ENCODE data around the gene IP6K1.

Gene IP6K1

DNA sequence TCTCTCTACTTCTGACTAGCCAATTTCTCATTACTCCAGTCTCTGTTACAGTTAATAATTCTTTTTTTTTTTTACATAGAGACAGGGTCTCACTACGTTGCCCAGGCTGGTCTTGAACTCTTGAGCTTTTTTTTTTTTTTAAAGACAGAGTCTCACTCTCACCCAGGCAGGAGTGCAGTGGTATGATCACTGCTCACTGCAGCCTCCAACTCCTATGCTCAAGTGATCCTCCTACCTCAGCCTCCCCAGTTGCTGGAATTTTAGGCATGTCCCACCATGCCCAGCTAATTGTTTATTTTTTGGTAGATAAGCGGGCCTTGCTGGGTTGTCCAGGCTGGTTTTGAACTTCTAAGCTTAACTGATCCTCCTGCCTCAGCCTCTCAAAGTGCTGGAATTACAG is 13.6 kb downstream of the IP6K1 start:
- DNase-seq (ENCODE audit: insufficient read length, low spot score), result no peak
- FAIRE-seq, result no peak
- TF ChIP-seq, protein P1, sequence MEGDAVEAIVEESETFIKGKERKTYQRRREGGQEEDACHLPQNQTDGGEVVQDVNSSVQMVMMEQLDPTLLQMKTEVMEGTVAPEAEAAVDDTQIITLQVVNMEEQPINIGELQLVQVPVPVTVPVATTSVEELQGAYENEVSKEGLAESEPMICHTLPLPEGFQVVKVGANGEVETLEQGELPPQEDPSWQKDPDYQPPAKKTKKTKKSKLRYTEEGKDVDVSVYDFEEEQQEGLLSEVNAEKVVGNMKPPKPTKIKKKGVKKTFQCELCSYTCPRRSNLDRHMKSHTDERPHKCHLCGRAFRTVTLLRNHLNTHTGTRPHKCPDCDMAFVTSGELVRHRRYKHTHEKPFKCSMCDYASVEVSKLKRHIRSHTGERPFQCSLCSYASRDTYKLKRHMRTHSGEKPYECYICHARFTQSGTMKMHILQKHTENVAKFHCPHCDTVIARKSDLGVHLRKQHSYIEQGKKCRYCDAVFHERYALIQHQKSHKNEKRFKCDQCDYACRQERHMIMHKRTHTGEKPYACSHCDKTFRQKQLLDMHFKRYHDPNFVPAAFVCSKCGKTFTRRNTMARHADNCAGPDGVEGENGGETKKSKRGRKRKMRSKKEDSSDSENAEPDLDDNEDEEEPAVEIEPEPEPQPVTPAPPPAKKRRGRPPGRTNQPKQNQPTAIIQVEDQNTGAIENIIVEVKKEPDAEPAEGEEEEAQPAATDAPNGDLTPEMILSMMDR (IDR thresholded peaks at IDR 0.05; ENCODE audit: insufficient read depth, missing control alignments), result no peak

DNA sequence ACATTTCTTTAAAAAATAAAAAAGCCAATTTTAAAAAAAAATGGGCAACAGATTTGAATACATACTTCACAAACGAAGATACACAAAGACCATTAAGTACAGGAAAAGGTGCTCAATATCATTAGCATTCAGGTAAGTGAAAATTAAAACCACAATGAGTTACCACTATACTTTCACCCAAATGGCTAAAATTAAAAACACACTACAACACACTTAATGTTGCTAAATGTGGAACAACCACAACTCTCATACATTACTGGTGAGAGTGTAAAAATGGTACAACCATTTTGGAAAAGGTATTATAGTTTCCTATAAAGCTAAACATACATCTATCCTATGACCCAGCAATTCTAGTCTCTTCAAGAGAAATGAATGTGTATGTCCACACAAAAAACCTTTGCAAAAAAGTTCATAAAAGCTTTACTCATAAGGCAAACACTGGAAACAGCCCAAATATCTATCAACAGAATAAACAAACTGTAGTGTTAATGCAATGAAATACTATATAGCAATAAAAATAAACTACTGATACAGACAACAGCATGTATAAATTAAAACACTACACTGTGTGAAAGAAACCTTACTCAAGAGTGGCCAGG is 14.9 kb downstream of the IP6K1 start:
- TF ChIP-seq, protein P1 (IDR thresholded peaks at IDR 0.05; ENCODE audit: insufficient read depth, missing control alignments), result no peak
- FAIRE-seq, result no peak
- DNase-seq (ENCODE audit: insufficient read length, low spot score), result no peak

DNA sequence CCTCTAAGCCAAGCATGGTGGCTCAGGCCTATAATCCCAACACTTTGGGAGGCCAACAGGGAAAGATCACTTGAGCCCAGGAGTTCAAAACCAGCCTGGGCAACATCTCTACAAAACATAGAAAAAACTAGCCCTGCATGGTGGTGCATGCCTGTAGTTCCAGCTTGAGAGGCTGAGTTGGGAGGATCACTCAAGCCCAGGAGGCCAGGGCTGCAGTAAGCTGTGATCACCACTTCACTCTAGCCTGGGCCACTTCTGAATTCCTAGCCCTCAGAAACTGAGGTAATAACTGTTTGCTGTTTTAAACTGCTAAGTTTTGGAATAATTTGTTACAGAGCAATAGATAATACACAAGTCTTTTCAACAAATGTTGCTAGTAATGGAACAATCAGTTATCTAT is 16.4 kb downstream of the IP6K1 start:
- TF ChIP-seq, protein P1 (IDR thresholded peaks at IDR 0.05; ENCODE audit: insufficient read depth, missing control alignments), result no peak
- FAIRE-seq, result no peak
- no peak for DNase-seq (ENCODE audit: insufficient read length, low spot score)

DNA sequence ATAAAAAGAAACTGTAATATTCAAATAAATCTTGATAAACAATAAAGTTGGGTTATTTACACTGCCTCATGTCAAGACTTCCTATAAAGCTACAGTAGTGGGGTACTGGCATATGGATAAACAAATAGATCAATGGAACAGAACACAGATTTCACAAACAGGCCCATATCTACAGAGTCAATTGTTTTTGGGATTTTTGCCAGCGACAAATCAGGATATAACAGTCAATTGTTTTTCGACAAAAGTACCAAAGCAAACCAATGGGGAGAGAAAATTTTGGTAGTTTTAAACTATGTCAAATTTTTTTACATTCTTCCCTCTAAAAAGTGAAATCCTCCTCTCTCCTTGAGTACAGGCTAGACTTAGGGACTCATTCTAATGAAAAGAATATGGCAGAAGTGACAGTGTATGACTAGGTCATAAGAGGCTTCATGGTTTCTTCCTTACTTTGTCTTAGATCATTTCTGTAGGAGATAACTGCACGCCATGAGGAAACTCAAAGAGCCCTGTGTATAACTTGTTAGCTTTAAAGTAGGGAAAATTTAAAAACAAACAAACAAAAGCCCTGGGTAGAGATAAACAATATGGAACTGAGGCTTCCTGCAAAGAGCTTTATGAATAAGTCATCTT is 16.9 kb downstream of the IP6K1 start:
- FAIRE-seq (no peak), DNase-seq (ENCODE audit: insufficient read length, low spot score) (no peak)
- TF ChIP-seq, protein P1 (IDR thresholded peaks at IDR 0.05; ENCODE audit: insufficient read depth, missing control alignments), result no peak

DNA sequence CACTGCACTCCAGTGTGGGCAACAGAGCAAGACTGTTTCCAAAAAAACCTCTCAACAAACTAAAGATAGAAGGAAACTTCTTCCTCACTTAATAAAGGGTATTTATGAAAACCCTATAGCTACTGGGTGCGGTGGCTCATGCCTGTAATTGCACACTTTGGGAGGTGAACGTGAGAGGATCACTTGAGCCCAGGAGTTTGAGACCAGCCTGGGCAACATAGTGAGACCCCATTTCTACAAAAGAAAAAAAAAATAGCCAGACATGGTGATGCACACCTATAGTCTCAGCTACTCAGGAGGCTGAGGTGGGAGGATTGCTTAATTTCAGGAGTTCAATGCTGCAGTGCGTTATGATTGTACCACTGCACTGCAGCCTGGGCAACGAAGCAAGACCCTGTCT is 22.4 kb downstream of the IP6K1 start:
- no peak for FAIRE-seq
- DNase-seq (ENCODE audit: insufficient read length, low spot score), result no peak
- TF ChIP-seq, protein P1 (IDR thresholded peaks at IDR 0.05; ENCODE audit: insufficient read depth, missing control alignments), result no peak

DNA sequence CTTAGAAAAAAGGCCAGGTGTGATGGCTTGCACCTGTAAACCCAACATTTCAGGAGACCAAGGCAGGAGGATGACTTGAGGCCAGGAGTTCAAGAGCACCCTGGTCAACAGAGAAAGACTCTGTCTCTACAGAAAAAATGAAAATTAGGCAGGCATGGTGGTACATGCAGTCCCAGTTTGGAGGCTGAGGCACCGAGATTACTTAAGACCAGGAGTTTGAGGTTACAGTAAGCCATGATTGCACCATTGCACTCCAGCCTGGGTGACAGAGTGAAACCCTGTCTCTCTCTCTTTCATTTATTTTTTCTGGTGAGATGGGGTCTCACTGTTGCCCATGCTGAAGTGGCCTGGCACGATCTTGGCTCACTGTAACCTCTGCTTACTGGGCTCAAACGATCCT is 24.7 kb downstream of the IP6K1 start:
- DNase-seq (ENCODE audit: insufficient read length, low spot score) (no peak), FAIRE-seq (no peak)
- TF ChIP-seq, protein P1 (IDR thresholded peaks at IDR 0.05; ENCODE audit: insufficient read depth, missing control alignments), result no peak

DNA sequence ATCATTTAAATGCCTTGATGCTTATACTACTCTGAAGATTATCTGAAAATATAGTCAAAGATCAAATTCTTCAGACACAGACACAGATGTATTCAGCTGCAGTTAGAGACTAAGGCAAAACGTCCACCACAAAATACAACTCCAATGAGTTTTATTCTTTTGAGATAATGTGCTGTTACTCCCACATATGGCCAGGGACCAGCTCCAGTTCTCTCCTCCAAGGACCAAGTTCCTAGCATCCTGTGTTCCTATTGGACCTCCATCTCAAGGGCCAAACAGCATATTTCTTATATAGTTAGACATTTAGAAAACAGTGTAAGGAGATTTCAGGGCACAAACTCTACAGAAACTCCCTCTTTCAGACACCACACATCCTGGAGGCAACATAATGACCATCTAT is 27.1 kb downstream of the IP6K1 start:
- FAIRE-seq (no peak), DNase-seq (ENCODE audit: insufficient read length, low spot score) (no peak)
- TF ChIP-seq, protein P1 (IDR thresholded peaks at IDR 0.05; ENCODE audit: insufficient read depth, missing control alignments), result no peak

Data from D721Med (cell line).